HG03558 (cell line): ENCODE measurements around the gene CATSPERE.

Experiments
- ATAC-seq: cut with Tn5 transposase; IDR thresholded peaks from one replicate; pipeline ENCODE4 v1.9.1; 2021; ENCODE audit warnings: moderate number of reproducible peaks; ENCODE audit not compliant: unreplicated experiment; ENCODE audit errors: extremely low read depth

The CATSPERE gene

DNA sequence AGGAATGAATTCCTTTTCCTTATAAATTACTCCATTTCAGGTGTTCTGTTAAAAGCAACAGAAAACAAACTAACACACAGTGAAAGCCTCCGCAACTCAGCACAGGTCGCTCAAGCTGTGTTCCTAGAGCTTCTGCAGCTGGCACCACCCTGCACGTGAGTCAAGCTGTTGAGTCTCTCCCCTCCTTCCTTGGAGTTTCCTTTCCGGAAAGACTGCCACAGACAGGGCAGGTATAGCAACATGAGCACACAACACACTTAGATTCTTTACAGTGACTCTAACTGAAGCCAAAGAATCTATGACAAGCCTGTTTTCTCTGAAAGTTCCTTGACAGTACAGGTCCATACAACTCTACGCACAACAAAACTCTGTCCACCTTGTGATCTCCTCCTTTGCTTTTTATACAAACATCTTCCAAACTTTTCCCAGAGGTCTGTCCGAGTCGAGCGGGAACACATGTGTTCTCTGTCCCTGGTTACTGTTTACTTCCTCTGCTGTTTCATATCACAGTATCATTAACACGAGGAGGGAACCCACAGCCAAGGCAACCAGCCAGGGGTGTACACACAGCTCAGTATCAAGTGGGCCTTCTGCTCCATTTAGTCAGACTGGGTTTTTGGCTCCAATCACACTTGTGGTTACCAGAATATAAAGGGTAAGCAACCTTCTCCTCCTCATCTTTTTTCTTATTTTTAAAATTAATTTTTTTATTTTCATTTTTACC lies 153.2 kb downstream of the CATSPERE start:
- ATAC-seq, result no peak

DNA sequence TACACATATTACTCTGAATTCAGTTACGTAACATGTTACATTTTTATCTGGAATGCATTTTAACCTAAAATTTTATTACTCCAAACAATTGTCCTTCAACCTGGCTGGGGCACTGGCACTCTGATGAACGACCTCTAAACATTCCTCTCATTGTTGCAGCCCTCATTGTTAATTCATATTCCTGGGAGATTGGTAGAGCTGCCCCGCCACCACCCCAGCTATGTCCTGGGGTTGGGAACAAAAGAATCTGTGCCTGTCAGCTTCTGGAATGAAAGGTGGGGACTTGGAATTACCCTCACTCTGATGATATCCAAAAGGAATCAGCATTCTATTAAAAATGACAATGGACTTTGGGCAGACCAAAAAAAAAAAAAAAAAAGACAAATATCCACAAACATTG lies 153.8 kb downstream of the CATSPERE start:
- ATAC-seq, result no peak

DNA sequence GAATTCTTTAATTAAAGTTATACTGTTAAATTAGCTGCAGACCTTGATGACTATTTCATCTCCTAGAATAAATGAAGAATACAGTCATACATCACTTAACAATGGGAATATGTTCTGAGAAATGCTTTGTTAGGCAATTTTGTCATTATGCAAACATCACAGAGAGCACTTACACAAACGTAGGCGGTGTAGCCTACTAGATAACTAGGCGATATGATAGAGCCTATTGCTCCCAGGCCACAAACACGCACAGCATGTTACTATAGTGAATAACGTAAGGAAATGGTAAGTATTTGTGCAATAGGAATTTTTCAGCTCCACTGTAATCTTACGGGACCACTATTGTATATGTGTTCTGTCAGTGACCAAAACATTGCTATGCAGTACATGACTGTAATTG lies 154.2 kb downstream of the CATSPERE start:
- no peak for ATAC-seq

DNA sequence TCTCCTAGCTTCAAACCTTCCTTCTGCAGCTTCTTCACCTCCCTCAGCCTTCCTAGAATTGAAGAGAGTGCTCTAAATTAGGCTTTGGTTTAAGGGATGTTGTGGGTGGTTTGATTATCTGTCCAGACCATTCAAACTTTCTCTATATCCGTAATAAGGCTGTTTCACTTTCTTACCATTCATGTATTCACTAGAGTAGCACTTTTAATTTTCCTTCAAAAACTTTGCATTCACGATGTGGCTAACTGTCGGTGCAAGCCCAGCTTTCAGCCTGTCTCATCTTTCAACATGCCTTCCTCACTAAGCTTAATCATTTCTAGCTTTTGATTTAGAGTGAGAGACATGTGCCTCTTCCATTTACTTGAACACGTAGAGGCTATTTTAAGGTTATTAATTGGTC lies 165.6 kb downstream of the CATSPERE start:
- no peak for ATAC-seq

DNA sequence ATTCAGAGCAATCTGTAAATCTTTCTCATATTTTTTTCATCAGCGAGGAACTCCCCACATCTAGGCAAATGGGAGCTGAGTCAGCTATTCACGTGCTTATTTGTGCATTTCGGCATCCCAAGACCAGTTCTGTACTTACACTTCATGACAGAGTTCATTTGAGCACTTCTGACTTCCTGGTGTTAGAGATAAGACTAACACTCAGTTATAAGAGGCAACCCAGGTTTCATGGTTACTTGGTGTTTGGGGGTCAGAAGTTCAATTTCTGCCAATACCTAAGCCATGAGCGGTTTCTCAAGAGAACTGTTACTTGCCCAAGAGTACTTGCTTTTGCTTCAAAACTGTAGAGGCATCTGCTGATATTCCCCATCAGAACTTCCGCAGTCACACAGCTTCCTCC lies 167.7 kb downstream of the CATSPERE start:
- ATAC-seq, result no peak

DNA sequence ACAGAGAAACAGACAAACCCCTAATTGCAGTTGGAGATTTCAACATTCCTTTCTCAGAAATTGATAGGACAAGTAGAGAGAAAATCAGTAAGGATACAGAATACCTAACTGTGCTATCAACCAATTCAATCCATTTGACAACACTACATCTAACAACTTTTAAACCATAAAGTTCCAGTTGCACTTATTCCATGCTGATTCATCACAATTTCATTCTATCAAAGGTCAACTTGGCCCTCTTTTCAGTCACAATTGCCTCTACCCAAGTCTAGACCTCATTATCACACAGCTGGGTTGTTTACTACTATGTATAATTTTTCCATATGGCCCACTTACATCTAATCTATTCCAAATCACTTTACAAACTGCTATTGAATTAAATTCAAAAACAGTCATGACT lies 172.1 kb downstream of the CATSPERE start:
- ATAC-seq, result no peak

DNA sequence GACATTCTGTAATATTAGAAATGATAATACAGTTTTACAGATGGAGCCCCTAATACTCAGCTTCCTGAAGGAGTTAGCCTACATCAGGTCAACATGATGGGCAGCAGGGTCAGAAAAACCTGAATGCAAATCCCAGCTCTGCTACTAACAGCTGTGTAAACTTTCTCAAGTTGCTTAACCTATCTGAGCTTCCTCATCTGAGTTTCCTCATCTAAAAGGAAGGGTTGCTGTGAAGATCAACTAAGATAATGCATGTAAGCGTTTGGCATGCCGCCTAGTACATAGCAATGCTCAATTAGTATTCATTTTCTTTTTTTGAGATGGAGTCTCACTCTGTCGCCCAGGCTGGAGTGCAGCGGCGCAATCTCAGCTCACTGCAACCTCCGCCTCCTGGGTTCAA lies 173.5 kb downstream of the CATSPERE start:
- no peak for ATAC-seq

DNA sequence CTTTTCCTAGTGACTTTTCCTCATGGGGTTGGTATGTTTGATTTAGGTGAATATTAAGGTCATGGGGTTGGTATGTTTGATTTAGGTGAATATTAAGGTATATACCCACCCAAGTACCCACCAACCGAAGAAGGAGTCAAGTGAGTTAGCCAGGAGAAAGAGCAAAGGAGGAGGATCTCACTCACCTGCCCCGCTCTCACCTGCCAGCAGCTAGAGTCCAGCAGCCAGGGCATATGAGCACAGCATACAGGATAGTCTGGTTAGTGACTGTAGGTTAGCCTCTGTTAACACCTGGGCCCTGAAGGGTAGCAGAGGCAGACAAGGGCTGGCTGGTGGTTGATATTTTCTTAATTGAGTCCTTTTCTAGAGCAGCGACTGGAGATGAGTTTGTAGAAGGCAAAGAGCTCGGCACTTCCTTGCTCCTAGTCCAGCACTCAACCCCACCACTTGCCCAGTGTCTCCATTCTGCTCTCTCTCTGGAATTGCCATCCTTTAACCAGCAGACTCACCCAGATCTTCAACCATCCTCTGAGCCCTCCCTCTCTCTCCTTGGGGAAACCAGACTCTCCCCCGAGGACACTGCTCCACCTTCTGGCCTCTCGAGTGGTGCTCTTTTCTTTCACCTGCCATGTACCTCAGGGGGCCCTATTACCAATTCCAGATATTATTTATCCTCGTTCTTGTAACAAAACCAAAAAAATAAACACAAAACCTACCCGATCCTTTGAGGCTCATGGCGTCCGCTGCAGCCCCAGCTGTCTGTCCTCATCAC lies 175.6 kb downstream of the CATSPERE start:
- no peak for ATAC-seq

DNA sequence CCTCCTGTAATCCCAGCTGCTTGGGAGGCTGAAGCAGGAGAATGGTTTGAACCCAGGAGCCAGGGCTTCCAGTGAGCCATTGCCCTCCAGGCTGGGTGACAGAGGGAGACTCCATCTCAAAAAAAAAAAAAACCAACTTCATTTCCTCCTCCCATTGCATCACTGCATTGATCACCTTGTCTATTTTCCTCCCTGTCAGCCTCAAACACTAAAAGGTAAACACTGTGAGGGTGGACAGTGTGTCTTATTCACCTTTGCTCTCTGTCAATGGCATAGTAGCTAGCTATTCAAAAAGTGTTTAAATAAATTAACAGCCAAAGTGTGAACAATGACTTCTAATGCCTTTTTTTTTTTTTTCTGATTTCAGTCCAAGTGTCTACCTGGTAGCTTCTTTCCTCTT lies 178.5 kb downstream of the CATSPERE start:
- ATAC-seq, result no peak

DNA sequence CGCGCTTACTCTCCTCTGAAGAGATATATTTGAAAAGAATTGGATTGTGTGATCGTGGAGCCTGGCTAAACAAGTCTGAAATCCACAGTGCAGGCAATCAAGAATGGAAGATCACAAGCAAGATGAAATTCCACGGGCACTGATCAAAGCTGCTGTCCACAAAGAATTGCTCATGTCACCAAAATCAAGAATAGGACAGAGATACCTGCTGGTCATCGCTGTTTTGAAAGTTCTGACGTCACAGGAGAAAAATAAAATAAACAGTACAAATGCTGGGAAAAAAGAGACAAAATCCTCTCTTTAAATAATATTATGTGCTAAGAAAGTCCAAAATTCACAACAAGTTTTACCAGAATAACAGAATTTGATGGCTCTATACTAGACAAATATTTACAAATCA lies 179.8 kb downstream of the CATSPERE start:
- no peak for ATAC-seq

DNA sequence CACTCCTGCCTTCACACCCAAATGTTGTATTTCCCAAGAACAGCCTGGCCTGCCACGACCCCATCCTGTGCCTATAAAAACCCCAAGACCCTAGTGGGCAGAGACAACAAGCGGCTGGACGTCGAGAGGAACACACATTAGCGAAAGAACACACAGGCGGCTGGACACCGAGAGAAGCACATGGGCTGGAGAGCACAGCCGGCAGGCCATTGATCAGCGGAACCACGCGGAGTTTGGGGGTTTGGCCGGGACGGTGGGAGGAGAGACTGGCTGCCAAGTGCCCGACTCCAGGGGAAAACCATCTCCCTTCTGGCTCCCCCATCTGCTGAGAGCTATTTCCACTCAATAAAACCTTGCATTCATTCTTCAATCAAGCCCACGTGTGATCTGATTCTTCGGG lies 181.5 kb downstream of the CATSPERE start:
- no peak for ATAC-seq

DNA sequence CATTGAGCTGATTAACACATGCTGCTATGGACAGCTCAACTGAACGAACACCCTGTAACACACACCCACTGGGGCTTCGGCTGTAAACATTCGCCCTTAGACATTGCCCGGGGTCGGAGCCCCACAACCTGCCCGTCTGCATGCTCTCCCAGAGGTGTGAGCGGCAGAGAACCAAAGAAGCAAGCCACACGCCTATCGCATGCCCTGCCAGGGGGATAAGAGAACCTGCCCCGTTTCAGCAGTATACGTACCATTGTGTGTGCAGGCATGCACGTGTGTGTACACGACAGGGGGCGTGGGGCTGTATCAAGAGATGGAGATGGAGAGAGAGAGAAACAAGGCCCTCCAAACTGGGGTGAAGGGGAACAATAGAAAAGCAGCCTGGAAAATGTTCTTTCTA lies 181.9 kb downstream of the CATSPERE start:
- ATAC-seq, result no peak

DNA sequence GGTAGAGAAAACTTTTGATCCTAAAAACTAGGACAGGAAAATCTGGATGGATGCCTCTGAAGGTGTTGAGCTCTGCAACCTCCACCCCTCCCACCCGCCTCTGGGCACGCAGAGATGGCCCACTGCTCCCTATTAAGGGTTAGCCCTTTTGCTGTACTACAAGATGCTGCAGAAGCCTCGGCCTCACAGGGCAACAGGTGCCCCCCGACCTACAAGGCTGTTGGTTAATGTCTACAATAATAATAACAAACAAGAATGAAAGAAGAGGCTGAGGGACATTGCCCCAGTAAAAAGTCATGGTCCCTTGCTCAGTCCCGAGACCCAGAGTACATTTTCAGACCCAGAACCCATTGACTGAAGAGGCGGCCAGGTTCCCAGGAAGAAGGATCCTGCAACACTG lies 184.3 kb downstream of the CATSPERE start:
- ATAC-seq, result no peak

DNA sequence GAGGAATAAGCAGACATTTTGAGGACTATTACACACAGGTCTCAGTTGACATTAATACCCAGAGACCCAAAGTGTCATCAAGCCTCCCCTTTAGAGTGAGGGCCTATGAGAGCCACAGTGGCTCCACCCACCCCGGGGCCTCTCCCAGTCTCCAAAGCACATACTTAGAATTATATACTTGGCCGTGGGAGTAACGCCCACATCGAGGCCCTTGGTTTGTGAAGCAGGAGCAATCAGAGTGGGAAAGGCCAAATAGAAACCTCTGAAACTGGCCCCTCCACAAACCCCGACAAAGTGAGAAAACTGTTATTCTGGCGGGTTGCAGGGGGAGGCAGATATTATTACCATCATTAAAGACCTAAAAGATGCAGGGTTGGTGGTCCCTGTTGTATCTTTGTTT lies 184.8 kb downstream of the CATSPERE start:
- no peak for ATAC-seq

DNA sequence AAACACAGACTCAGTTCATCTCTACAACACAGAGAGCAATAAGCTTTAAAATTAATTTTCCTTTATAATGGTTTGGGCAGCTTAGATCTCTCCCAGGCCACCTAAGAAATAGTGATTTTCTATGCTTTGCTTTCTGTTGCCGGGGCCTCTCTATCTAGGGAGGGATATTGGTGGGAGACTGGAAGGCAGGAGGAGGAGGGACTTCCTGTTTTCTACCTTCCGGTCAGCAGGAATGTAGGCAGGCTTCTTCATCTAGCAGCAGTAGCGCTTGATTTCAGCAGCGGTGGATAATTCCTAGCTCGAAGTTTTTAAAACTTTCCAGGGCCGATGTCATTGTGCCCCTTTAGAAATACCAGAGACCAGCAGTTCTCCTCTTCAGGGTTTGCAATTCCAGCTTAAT lies 186.7 kb downstream of the CATSPERE start:
- no peak for ATAC-seq

DNA sequence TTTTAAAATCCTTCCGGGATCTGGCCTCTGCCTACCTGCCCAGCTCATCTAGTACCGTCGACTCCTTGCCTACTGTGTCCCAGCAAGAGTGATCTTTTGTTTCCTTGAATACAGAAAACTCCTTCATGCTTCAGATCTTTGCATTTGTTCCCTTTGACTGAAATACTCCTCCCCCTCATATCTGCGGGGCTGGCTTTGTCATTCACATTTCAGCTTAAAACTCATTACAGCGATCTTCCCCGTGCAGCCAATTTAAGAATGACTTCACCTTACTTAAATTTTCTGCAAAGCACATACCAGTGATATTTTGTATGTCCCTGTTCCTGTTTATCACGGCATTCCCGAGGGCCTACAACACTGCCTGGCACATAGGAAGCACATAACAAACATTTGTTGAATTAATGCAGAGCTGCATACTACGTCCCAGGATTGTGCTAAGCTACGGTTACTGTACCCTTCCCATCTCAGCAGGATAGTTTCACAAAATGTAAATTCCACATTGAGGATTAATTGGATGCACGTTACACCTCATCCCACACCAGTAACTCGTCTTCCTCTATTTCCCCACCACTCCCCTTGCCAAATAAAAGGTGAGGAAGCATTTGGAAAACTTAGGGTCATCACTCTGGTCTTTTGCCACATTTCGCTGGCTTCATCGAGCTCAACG lies 191.0 kb downstream of the CATSPERE start:
- no peak for ATAC-seq

DNA sequence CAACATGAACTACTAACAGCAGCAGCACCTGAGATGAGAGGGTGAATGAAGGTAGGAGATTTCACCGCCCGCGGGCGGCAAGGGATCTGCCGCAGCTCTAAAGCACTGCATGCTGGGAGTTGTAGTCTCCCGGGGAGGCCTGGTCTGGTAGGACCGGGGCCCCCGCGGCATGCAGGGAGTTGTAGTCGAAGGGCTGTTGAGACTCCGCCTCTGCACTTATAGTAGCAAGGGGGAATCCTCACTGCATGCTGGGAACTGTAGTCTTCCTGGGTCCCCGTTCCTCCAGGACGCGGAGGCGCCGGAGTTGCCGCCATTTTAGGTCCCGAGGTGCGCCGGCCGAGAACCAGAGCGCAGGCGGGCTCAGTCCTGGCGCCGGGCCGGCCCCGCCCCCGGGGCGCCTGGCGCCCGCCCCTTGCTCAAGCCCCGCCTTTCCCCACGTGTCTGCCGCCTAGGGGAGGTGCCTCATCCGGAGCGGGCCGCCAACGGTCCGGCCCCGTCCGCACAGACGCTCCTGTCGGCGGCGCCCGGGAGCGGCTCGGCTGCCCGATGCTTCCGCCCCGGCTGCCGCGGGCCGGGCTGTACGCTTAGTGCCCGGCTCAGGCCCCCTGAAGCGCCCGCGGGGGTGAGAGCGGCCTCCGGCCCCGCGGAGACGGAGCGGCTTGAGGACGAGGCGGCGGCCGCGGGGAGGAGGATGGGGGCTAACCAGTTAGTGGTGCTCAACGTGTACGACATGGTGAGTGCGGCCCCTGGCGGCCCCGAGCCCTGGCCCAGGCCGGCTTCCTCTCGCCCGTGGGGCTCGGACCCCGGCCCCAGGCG lies 191.8 kb downstream of the CATSPERE start, which contains the start of gene DESI2:
Gene DESI2 (plus strand): TSS at position 504 of the 816 bp plus-strand sequence. CDS start 188 bp downstream, at position 692.
- ATAC-seq, result peak; percentile 93

DNA sequence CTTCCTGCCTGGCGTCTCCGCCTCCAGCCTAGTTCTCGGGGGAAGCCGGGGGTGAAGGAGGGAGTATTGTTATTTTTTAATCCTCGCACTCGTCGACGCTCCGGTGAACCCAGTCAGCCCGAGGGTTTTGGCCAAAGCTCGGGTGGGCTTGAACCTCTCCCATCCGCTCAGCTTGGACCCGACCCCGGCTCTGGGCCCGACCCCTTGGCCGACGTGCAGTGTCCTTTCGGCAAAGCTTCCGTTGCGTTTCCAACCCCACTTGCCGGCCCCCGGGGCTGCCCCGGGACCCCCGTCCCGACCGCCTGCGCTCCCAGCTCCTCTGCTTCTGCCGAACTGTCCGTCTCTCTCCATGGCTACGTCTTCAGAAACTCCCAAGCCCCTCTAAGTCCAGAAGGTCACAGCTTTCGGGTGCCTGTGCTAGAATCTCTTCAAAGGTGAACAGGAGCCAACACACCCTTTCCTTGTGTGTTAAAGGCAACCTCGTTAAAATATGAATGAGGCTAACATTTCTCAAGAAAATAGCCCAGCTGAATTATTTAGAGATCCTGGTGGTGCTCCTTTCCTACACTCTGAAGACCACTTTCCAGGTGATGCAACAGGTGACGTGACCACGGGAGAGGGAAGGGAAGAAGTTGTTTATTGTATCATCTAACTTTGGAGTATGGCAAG lies 192.5 kb downstream of the CATSPERE start:
- no peak for ATAC-seq

DNA sequence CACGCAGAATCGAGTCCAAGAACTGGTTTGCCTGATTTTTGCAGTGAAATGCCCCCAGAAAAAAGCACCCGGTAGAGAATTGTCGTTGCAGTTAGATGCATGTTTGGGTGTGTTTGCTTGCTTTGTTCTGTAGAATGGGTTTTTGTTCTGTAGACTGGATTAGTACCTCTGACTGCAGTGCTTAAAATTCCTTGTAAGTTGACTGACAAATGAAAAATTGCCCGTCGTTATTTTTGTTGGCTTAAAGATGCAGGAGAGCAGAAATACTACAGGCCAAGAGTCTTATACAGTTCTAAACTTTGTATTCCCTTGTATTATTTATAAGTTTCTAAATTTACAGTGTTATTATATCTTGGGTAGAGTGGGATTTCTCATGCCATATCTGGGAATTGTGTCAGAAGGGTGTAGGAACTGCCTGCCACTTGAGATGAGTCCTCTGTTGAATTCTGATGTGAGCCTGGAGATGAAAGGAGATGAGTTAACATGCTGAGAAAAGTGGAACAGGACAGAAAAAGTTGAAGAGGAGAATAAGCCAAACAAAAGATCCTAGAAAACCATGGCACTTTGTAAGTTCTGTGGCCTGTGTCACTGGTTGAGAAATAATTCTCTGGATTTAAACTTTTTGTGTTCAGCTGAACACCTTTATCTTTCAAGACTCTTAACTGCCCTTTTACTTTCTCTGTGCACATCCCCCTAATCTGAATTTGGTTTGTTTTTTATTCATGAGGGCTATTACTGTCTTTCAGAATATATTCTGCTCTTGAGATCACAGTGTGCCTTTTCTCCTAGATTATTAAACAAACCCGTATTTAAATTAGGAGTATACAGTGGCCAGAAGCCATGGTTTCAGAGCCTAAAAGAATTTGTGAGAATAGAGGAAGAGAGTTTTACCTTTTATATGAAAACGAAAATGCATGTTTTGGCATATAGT lies 193.3 kb downstream of the CATSPERE start:
- no peak for ATAC-seq
